CD4-positive, alpha-beta T cell treated with Interferon alpha-2 for 1 hour (primary cell): ENCODE data around the gene CYBB.
"Not testable (repeated sequence)": the region's sequence is repeated elsewhere in the genome, so short reads cannot be mapped to it uniquely, and the experiment has no call there.

ENCODE experiments used
- DNase-seq, 2 donors: peaks; one replicate each; pipeline ENCODE4 v3.0.0-alpha.2; 2020 to 2022

CYBB gene

DNA sequence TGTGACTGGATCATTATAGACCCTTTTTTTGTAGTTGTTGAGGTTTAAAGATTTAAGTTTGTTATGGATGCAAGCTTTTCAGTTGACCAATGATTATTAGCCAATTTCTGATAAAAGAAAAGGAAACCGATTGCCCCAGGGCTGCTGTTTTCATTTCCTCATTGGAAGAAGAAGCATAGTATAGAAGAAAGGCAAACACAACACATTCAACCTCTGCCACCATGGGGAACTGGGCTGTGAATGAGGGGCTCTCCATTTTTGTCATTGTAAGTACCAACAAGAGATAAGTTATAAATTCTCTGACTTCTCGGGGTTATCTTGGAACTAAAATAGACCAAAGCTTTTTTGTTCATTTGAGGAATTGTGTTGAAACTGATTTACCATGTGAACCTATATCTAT, at the start of gene CYBB:
TSS of gene CYBB (plus strand) at position 203 of the 400 bp plus-strand sequence. CDS start at position 222, 19 bp downstream.
- DNase-seq: peak in 1 of 2 donors; percentile 13

GRCh38 chrX:37745354-37745753, 34.5 kb upstream of the CYBB start:
- DNase-seq: peak; percentile 80 to 81

DNA sequence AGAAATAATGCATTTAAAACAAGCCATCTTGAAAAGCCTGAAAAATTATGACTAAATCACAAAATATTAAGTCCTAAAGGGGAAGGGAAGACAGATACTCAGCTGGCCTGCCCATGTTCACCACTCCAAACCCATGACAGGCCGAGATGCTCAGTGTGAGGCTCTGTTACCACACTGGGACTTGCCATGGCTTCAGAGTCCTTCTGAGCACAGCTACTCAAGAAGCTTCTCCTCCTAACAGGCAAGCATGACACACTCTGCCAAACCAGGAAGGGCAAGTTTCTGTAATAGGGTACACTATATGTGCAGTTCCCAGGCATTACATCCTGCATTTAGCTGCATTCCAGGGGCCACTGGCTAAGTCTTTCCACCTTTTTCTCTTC, 34.0 kb upstream of the CYBB start:
- no peak for DNase-seq

GRCh38 chrX:37746218-37746941, 33.5 kb upstream of the CYBB start:
- peak; percentile 5 to 37 for DNase-seq

GRCh38 chrX:37746951-37747350, 32.9 kb upstream of the CYBB start:
- no peak for DNase-seq

GRCh38 chrX:37752281-37752680, 27.6 kb upstream of the CYBB start:
- no peak for DNase-seq

DNA sequence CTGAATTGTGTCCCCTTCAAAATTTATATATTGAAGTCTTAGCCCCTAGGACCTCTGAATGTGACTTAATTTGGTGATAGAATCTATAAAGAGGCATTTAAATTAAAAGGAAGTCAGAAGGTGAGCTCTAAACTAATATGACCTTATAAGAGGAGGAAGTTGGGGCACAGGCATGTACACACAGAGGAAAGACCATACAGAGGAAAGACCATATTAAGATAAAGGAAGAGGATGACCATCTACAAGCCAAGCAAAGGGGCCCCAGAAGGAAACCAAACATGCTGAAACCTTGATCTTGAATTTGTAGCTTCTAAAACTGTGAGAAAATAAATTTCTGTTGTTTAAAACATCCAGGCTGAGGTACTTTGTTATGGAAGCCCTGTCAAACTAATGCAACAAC, 26.9 kb upstream of the CYBB start:
- no peak for DNase-seq

GRCh38 chrX:37753384-37753783, 26.5 kb upstream of the CYBB start:
- no peak for DNase-seq

DNA sequence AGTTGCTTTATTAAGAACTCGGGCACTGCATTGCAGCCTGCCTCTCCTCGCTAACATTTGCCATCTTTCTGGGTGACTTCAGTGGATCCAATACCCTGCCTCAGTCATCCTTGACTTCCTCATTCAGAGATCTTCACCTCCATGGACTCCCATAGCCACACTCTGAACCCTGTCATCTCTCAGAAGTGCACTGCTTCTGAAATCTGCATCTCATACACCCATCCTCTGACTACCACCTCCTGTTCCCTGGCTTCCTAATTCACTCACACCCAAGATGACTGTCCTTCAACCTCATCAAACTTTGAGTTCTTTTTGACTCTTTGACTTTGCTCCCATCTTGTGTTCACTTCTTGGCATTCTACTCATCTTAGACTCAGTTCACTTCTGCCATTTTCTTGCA, 25.3 kb upstream of the CYBB start:
- no peak for DNase-seq

GRCh38 chrX:37755025-37755424, 24.8 kb upstream of the CYBB start:
- peak; percentile 47 to 51 for DNase-seq

DNA sequence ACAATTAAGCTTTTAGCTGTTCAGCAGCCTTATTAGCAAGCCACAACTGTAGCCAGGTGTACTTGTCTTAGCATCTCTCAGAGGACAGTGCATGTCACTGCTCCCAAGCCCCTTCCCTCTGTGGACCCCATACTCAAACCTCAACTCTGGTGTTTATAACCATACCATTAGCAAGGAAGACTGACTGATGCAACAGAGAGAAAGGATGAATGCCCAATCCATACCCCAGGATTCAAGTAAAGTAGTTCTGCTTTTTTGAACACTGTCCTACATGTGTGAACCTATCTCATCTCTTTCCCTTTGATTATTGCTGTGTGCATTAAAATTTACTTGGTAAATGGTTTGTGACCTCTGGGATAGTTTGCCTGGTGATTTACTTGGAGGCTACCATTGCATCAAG, 22.8 kb upstream of the CYBB start:
- DNase-seq: no peak

- no peak for DNase-seq
Observed at GRCh38 chrX:37759351-37759750, 20.5 kb upstream of the CYBB start.

GRCh38 chrX:37759878-37760418, 19.9 kb upstream of the CYBB start:
- DNase-seq: no peak

- no peak for DNase-seq
Observed at GRCh38 chrX:37763400-37763799, 16.5 kb upstream of the CYBB start.

DNA sequence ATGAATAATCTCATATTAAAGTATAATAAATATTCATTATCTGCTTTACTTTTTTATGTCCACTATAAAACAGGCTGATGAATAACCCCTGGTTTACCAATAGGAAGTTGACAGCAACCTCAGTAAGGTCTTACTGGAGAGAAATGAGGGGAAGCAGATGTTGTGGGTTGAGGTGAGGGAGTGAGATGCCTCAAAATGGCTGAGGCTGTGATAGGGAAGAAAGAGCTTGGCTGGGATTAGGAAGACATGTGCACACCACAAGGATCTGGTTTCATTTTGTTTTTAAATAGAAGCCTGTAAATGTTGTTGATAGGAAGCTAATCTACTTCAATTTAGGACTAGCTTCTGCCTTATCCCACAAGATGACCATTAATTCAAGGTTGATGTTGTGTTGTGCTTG, 14.4 kb upstream of the CYBB start:
- DNase-seq: no peak

GRCh38 chrX:37767430-37767829, 12.4 kb upstream of the CYBB start:
- DNase-seq: no peak

- DNase-seq: not testable (repeated sequence)
Observed at GRCh38 chrX:37768866-37769265, 11.0 kb upstream of the CYBB start.

- no peak for DNase-seq
Observed at GRCh38 chrX:37776283-37776986, 3.4 kb upstream of the CYBB start.

- DNase-seq: no peak
Observed at GRCh38 chrX:37776987-37777325, 2.9 kb upstream of the CYBB start.

DNA sequence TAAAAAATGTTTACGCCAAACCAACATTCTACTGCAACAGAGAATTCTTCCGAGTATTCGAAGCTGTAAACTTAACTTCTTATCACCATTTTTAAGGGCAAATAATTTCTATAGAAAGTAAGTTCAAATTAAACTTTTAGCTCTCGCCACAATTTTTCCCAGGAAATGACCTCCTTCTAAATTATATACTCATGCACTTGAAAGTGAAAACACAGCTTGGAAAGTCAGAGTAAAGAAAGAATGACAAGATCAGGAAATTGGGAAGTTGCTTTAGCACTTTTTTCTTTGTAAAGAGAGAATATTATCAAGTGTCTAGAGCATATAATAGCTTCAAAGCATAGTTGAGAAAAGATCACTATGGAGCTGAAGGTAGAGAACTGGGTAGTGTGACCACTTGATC, 1.2 kb downstream of the CYBB start:
- DNase-seq: no peak

DNA sequence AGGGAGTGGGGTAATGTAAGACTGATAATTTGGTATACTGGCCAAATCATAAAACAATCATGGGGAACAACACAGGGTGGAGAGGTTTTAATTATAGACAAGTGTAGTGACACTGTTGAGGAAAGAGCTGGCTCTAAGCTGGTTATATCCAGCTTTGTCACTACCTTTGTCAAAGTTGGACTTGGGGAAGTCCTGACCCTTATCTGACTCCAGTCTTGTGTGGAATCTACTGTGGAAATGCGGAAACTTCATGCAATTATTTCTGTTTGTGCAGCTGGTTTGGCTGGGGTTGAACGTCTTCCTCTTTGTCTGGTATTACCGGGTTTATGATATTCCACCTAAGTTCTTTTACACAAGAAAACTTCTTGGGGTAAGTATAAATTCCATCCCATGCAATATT, 2.0 kb downstream of the CYBB start:
- DNase-seq: no peak

- no peak for DNase-seq
Observed at GRCh38 chrX:37782359-37782758, 2.5 kb downstream of the CYBB start.

DNA sequence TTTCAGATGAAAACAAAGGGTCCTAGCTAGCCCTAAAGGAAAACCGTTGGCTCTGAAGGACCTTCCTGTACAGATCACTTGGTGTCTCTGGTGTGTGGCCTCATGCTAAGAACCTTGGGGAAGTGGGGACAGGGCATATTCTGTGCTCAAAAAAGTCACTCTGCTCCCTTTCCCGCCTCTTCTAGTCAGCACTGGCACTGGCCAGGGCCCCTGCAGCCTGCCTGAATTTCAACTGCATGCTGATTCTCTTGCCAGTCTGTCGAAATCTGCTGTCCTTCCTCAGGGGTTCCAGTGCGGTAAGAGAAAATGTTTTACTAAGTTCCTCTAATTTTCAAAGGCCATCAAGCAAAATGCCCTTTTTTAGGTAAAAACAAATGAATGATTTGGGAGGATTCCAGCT, 3.4 kb downstream of the CYBB start:
- no peak for DNase-seq

- peak in 1 of 2 donors; percentile 21 for DNase-seq
Observed at GRCh38 chrX:37785569-37785968, 5.7 kb downstream of the CYBB start.
